ENCODE results near the gene MDC1.

The MDC1 gene

DNA sequence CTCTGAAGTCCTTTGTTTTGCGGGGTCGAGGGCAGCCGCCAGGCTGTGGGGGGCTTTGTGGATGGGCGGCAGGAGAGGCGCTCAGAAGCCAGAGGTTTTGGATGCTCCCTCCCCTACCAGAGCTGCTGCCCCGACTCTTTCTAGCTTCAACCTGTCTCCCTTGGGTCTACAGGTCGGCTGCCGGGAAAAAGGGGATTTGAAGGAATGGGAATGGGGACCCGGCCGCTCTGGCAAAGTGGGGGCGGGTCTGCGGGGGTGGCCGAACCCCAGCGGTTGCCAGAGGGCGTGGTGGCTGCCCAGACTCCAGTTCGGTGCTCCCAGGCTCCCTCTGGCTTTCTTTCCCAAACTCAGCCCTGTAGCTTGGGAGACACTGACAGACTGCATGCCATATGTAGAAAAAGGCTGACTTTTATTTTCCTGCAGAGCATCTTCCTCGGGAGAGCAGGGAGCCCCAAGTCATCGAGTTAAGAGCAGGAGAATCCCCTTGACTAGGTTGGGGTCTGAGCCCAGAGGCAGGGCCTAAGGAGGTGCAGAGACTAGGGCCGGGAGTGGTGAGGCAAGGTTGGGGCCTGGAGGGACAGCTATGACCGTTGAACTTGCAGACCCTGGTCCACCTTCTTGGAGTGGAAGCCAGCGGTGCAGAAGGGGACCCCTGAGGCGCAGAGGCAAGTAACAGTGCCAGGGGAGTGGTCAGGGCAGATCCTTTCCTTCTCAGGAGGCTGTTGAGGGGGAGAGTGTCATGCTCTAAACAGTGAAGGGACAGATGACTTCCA, 29.2 kb downstream of the MDC1 start:
- DNase-seq, result peak; percentile 45

GRCh38 chr6:30686908-30687658, 30.0 kb downstream of the MDC1 start:
- Histone ChIP-seq H3K36me3 (peaks cover 48% of the 10 kb centered on the region), H3K4me3 (ENCODE audit: low read depth, low read length) (peak overlapping the region; percentile 77), H3K9me3 (ENCODE audit: severe bottlenecking) (no peaks in the 10 kb centered on the region), H3K27ac (peak overlapping the region; percentile 98), H3K27me3 (ENCODE audit: insufficient read depth, low read depth, severe bottlenecking) (no peaks in the 10 kb centered on the region)
- TF ChIP-seq, protein P1, sequence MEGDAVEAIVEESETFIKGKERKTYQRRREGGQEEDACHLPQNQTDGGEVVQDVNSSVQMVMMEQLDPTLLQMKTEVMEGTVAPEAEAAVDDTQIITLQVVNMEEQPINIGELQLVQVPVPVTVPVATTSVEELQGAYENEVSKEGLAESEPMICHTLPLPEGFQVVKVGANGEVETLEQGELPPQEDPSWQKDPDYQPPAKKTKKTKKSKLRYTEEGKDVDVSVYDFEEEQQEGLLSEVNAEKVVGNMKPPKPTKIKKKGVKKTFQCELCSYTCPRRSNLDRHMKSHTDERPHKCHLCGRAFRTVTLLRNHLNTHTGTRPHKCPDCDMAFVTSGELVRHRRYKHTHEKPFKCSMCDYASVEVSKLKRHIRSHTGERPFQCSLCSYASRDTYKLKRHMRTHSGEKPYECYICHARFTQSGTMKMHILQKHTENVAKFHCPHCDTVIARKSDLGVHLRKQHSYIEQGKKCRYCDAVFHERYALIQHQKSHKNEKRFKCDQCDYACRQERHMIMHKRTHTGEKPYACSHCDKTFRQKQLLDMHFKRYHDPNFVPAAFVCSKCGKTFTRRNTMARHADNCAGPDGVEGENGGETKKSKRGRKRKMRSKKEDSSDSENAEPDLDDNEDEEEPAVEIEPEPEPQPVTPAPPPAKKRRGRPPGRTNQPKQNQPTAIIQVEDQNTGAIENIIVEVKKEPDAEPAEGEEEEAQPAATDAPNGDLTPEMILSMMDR (IDR thresholded peaks at IDR 0.05; ENCODE audit: low read depth, low read length), result no peak
- peak; percentile 100 for DNase-seq

More for the DNA sequence above, 29.2 kb downstream of the MDC1 start:
- H3K36me3 ChIP-seq, result peaks cover 43% of the 10 kb centered on the region
- TF ChIP-seq, protein P1 (IDR thresholded peaks at IDR 0.05; ENCODE audit: low read depth, low read length), result peak; percentile 22; the same call in 1 of the 2 replicates
- H3K27me3 ChIP-seq (ENCODE audit: insufficient read depth, low read depth, severe bottlenecking), result no peaks in the 10 kb centered on the region
- peak overlapping the region; percentile 77 for H3K4me3 ChIP-seq (ENCODE audit: low read depth, low read length)
- H3K9me3 ChIP-seq (ENCODE audit: severe bottlenecking), result no peaks in the 10 kb centered on the region
- peak overlapping the region; percentile 98 for H3K27ac ChIP-seq

- TF ChIP-seq, protein P1 (IDR thresholded peaks at IDR 0.05; ENCODE audit: low read depth, low read length), result no peak
- DNase-seq, result peak; percentile 83
Measured at GRCh38 chr6:30686009-30686907, 30.8 kb downstream of the MDC1 start, which contains the start of gene PPP1R18. Gene PPP1R18, minus strand, starts transcription at chr6:30686645. Its CDS starts 627 bp downstream, at chr6:30686018.

GRCh38 chr6:30685157-30686008, 31.7 kb downstream of the MDC1 start:
- H3K9me3 ChIP-seq (ENCODE audit: severe bottlenecking), result no peaks in the 10 kb centered on the region
- H3K27me3 ChIP-seq (ENCODE audit: insufficient read depth, low read depth, severe bottlenecking), result no peaks in the 10 kb centered on the region
- peaks cover 64% of the 10 kb centered on the region for H3K36me3 ChIP-seq
- DNase-seq, result no peak
- H3K4me3 ChIP-seq (ENCODE audit: low read depth, low read length), result peak overlapping the region; percentile 77
- H3K27ac ChIP-seq, result peak overlapping the region; percentile 98
- TF ChIP-seq, protein P1 (IDR thresholded peaks at IDR 0.05; ENCODE audit: low read depth, low read length), result peak; percentile 36

More at GRCh38 chr6:30686009-30686907, 30.8 kb downstream of the MDC1 start, which contains the start of gene PPP1R18:
- Histone ChIP-seq H3K27me3 (ENCODE audit: insufficient read depth, low read depth, severe bottlenecking) (no peaks in the 10 kb centered on the region), H3K36me3 (peaks cover 57% of the 10 kb centered on the region), H3K27ac (peak within 1 kb of the TSS; percentile 98), H3K4me3 (ENCODE audit: low read depth, low read length) (peak within 1 kb of the TSS; percentile 77), H3K9me3 (ENCODE audit: severe bottlenecking) (no peaks in the 10 kb centered on the region)
